HTR-8/SVneo (cell line): Measurements from ENCODE around the gene COL5A3.

Experiments
- DNase-seq: peaks from one replicate; pipeline ENCODE4 v3.0.0; 2011; ENCODE audit warnings: low spot score, mixed read lengths; ENCODE audit not compliant: insufficient read length
- FAIRE-seq: peaks from 2 replicates; lab custom pipeline; 2011; peaks lifted over from hg19 to GRCh38; lab: Jason Lieb, UNC

The COL5A3 gene

DNA sequence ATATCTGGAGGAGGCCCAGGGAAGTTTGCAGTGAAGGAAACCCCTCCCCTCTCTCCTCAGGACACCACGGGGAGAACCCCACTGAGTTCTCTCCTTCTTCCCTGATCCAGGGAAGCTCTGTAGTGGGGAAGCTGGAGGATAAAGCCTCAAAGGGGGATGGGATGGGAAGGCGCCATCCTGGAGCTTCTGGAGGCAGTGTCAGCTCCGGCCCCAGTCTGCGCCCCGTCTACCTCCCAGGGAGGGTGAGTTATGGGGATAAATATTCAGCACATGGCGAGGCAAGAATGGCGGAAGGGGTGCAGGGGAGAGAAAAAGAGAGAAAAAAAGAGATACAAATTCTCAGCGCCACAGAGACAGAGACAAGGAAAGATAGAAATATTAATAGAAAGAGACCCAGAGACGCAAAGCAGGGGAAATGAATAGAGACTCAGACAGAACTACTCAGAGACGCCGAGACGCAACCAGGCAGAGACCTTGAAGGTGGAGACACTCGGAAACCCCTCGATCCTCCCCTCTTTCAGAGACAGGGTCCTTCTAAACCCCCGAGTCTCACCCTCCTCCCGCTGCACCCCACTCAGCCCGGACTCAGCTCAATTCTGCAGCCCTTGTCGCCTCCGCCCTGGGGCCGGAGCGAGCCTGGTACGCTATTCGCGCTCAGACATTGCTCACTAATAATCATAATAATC lies 97.6 kb downstream of the COL5A3 start:
- FAIRE-seq (no peak), DNase-seq (no peak)

DNA sequence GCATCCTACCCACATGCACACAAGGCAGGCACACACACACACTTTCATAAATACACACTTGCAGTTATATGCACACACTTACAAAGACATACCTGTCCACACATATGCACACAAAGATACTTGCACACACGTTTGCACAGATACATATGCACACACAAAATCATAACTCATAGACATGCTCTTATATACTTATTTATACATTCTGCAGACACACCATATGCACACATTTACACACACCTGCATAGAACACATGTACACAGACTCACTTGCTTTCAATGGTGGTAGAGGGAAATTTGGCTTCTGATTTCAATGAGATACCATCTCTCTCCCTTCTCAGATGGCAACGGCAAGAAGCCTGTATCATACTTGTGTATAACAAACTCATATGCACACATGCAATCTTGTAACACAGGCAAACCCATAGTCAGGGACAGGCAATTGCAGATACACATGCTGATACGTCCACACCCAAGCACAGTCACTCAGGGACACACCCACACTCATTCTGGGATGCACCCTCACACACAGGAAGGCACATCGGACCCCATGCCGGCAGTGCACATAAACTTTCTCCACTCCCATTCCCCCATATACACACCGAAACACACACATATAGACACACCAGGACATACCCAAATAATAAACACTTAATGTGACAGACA lies 98.6 kb downstream of the COL5A3 start:
- DNase-seq (no peak), FAIRE-seq (peak; percentile 69)

DNA sequence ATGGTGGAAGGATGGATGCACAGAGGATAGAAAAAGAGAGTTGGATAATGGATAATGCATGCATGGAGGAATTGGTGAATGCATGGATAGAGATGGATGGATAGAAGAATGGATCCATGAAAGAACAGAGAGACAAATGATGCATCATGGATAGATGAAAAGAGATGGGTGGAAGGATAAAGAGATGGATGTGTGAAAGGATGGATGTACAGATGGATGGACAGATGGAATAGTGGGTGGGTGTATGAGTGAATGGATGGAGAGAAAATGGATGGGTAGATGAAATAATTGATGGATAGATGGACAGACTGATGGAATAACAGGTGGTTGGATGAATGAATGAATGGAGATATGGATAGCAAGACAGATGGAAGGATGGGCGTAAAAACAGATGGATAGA lies 99.7 kb downstream of the COL5A3 start:
- DNase-seq (no peak), FAIRE-seq (peak; percentile 62)
